GM12891 (cell line): ENCODE results near the gene CAMSAP2.

ENCODE experiments used
- DNase-seq: peaks from one replicate; pipeline ENCODE4 v3.0.0; 2011; ENCODE audit warnings: low spot score; ENCODE audit not compliant: insufficient read length
- FAIRE-seq: peaks from 2 replicates; lab custom pipeline; 2011; peaks lifted over from hg19 to GRCh38; lab: Jason Lieb, UNC
- PAX5 ChIP-seq: IDR thresholded peaks from 2 replicates; pipeline ENCODE4 v1.6.1; 2011; ENCODE audit warnings: low read length, moderate library complexity, mild to moderate bottlenecking; ENCODE audit not compliant: insufficient read depth, severe bottlenecking
- POLR2A ChIP-seq: IDR thresholded peaks from 2 replicates; pipeline ENCODE4 v1.6.1; 2011; ENCODE audit warnings: low read depth, low read length, control low read depth
- POLR2AphosphoS5 ChIP-seq: IDR thresholded peaks from 2 replicates; pipeline ENCODE4 v1.6.1; 2011; ENCODE audit warnings: low read depth, low read length, control low read depth
- POU2F2 ChIP-seq: IDR thresholded peaks from 2 replicates; pipeline ENCODE4 v1.6.1; 2011; ENCODE audit warnings: low read depth, mild to moderate bottlenecking, control low read depth, low read length, moderate library complexity
- SPI1 ChIP-seq: IDR thresholded peaks from 2 replicates; pipeline ENCODE4 v1.6.1; 2011; ENCODE audit warnings: low read depth, low read length, control low read depth
- TAF1 ChIP-seq: IDR thresholded peaks from 2 replicates; pipeline ENCODE4 v1.6.1; 2011; ENCODE audit warnings: low read depth, low read length, control low read depth

Gene CAMSAP2

DNA sequence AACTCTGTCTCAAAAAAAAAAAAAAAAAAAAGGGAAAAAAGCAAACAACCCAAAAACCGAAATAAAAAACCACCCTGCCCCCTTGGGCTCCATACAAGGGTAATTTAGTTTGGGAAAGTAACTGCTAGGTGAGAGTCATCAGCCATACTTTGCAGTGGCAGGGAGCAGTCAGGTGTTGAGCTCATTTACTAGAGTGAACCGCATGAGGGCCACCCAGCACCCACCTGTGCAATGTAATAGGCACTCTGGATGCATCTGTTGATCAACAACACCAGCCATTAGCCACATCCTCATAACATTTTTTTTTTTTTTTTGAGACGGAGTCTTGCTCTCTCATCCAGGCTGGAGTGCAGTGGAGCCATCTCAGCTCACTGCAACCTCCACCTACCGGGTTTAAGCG lies 165.1 kb downstream of the CAMSAP2 start:
- FAIRE-seq: no peak
- no peak for TF ChIP-seq POLR2A
- no peak for TF ChIP-seq SPI1
- no peak for TF ChIP-seq POLR2AphosphoS5
- TF ChIP-seq POU2F2: no peak
- no peak for TF ChIP-seq TAF1
- no peak for TF ChIP-seq PAX5
- no peak for DNase-seq

DNA sequence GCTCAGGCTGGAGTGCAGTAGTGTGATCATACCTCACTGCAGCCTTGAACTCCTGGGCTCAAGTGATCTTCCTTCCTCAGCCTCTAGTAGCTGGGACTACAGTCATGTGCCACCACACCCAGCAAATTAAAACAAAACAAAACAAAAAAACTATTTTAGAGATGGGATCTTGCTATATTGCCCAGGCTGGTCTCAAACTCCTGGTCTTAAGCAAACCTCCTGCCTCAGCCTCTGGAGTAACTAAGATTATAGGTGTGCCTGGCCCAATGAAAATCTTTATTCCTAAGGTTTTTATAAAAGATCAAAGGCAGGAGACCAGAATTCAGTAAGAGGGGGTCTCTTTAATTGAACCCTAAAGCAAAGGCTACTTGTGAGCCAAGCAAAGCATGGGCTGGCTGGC lies 166.1 kb downstream of the CAMSAP2 start:
- FAIRE-seq (no peak), DNase-seq (no peak)
- no peak for TF ChIP-seq SPI1
- no peak for TF ChIP-seq POLR2A
- TF ChIP-seq TAF1: no peak
- TF ChIP-seq POLR2AphosphoS5: no peak
- no peak for TF ChIP-seq POU2F2
- no peak for TF ChIP-seq PAX5

DNA sequence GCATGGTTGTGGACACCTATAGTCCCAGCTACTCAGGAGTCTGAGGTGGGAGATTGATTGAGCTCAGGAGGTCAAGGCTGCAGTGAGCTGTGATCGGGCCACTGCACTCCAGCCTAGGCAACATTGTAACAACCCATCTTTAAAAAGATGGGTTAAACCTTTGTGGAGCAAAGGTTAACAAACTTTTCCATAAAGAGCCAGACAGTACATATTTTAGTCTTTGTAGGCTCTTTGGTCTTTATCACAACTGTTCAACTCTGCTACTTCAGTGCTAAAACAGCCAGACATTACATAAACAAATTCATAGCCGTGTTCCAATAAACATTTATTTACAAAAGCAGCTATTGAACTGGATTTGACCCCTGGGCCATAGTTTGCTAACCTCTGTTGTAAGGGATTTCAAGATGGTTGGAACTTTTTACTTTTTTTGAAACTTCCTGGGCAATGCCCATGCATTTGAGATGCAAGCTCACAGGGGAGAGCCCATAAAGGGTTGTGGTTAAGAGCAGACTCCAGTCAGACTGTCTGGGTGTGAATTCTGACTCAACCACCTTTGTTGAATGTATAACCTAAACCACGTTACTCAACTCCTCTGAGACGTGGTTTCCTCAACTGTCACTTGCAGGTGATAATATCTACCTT lies 166.8 kb downstream of the CAMSAP2 start:
- FAIRE-seq: peak; percentile 69
- no peak for TF ChIP-seq PAX5
- TF ChIP-seq POLR2AphosphoS5: no peak
- no peak for TF ChIP-seq TAF1
- no peak for TF ChIP-seq POU2F2
- TF ChIP-seq SPI1: no peak
- no peak for TF ChIP-seq POLR2A
- no peak for DNase-seq

DNA sequence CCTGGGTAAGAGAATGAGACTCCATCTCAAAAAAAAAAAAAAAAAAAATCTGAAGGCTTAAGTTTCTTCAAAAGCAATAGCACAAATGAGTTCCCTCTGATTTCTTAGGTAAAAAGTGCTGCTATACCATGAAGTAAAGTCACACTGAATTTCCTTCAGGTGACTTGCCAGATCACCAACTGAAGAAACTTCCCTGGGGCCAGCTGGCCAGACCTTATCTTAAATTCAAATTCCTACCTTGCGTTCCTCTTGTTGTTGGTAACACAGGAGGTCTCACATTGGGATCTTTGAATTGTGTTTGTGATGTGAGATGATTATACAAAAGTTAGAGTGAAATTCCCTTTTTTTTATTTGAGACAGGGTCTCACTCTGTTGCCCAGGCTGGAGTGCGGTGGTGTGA lies 167.8 kb downstream of the CAMSAP2 start:
- FAIRE-seq (no peak), DNase-seq (no peak)
- no peak for TF ChIP-seq TAF1
- no peak for TF ChIP-seq POLR2A
- TF ChIP-seq SPI1: no peak
- TF ChIP-seq POU2F2: no peak
- TF ChIP-seq PAX5: no peak
- TF ChIP-seq POLR2AphosphoS5: no peak

DNA sequence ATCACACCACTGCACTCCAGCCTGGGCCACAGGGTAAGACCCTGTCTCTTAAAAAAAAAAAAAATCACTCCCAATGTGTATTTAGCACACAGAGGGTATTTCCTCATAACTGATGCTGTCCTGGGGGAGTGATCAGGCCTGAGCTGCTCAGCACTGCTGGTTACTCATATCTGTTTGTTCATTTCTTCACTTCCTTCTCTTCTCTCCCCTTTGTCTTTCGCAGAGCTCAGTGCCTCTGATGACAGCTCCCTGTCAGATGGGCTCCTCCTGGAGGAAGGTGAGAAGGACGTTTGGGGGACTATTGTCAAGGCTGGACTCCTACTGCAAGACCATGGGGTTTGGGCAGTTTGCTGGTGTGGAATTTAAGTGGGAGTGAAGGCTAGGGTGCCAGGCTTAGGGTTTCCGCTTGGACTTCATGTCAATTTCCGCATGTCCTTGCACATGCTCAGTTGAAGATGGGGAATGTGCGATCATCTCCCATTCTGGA lies 169.0 kb downstream of the CAMSAP2 start:
- peak; percentile 58 for DNase-seq
- FAIRE-seq: peak; percentile 74
- no peak for TF ChIP-seq TAF1
- TF ChIP-seq POLR2AphosphoS5: no peak
- no peak for TF ChIP-seq POLR2A
- no peak for TF ChIP-seq POU2F2
- TF ChIP-seq PAX5: no peak
- peak; percentile 83 for TF ChIP-seq SPI1

DNA sequence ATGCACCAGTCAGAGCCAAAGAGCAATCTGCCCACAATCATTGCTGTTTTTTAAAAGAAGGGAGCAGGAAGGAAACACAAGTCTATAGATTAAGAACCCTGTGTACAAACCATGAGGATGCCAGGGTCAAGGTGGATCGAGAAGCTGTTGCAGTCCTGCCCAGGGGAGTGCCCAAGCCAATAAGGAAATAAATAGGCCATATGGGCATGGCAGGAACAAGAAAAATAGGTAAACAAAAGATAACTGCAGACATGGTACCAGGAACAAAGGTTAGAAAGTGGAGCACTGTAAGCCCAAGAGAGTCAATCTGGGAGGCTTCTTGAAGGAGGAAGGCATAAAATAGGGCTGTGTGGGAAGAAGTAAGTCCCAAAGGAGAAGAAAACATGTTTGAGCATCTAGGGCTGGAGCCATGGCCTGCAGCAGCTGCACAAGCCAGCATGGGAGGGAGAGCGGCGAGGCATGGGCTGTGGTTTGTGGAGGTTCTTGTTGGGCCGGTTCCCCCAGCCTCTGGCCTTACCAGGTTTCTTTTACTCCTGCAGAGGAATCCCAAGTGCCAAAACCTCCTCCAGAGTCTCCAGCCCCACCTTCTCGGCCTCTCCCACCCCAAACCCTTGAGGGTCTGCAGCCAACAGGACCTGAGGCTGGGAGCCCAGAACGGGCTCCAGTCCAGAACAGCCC lies 169.6 kb downstream of the CAMSAP2 start:
- no peak for FAIRE-seq
- no peak for TF ChIP-seq POU2F2
- TF ChIP-seq TAF1: no peak
- no peak for TF ChIP-seq POLR2AphosphoS5
- TF ChIP-seq SPI1: no peak
- no peak for TF ChIP-seq POLR2A
- no peak for TF ChIP-seq PAX5
- no peak for DNase-seq

DNA sequence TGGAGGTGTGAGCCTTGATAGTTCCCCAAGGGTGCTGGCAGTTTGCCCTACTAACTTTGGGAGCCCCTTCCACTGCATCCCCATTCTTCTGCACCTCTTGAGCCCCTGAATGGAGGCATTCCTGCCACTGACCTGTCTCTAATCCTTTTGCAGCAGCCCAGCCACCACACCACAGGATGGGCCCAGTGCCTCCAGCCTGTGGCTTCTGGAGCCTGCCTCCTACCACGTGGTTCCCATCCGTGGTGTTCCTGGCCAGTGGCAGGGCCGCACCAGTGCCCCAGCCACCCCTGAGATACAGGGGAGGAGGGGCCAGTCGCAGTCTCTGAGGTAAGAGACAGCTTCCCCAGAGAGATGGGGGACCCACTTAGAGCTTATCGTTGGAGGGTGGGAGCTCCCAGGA lies 170.4 kb downstream of the CAMSAP2 start:
- TF ChIP-seq PAX5: no peak
- TF ChIP-seq POU2F2: no peak
- no peak for TF ChIP-seq TAF1
- TF ChIP-seq POLR2A: no peak
- TF ChIP-seq SPI1: no peak
- no peak for TF ChIP-seq POLR2AphosphoS5
- FAIRE-seq: no peak
- no peak for DNase-seq

DNA sequence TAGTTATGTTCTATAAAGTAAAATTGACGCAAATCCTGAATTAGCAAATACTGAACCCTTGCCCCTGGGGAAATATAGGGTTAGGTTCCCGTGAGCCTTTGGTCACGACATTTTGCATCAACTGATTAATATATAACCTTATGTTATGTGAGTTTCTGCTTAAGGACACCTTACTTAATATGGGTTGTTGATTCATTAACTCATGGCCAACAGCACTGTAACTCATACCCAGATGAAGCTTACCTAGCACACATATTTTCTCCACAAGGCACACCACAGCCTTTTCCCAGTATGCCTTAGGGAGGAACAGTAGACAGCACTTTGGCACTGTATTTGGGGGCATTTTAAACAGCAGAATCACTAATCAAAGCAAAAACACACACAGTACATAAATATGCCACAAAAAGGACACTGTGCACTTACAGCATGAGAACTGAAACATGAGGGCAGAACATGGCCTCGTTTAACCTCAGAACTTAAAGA lies 171.1 kb downstream of the CAMSAP2 start:
- no peak for DNase-seq
- TF ChIP-seq POLR2A (no peak), POU2F2 (no peak), POLR2AphosphoS5 (no peak), PAX5 (no peak), SPI1 (no peak), TAF1 (no peak)
- FAIRE-seq: no peak
